Middle frontal gyrus (tissue), 1 donor: Measurements from ENCODE around the gene PEX13.
A peak's percentile ranks its signal among the peaks of the same experiment; 100 is the strongest.

Source experiments
- DNase-seq: peaks from one replicate; pipeline ENCODE4 v3.0.0-alpha.2; 2015; ENCODE audit warnings: low spot score; ENCODE audit errors: extremely low spot score

Gene PEX13

GRCh38 chr2:61065714-61066709 is 48.5 kb downstream of the PEX13 start, which contains the start of gene SANBR:
Gene SANBR (plus strand): TSS chr2:61065871. CDS start chr2:61070351, 4,480 bp downstream.
- peak; percentile 83 for DNase-seq

GRCh38 chr2:61074100-61074499 is 56.6 kb downstream of the PEX13 start:
- no peak for DNase-seq

GRCh38 chr2:61085883-61086282 is 68.4 kb downstream of the PEX13 start:
- DNase-seq, result no peak

- no peak for DNase-seq
Observed at GRCh38 chr2:61089797-61090196, 72.3 kb downstream of the PEX13 start.

GRCh38 chr2:61090386-61090921 is 72.9 kb downstream of the PEX13 start:
- DNase-seq, result no peak

GRCh38 chr2:61091485-61091884 is 74.0 kb downstream of the PEX13 start:
- no peak for DNase-seq

GRCh38 chr2:61096438-61096837 is 78.9 kb downstream of the PEX13 start:
- DNase-seq, result no peak

GRCh38 chr2:61100801-61101200 is 83.3 kb downstream of the PEX13 start:
- no peak for DNase-seq
